ENCODE results near the gene ADGRV1.
"Not testable (repeated sequence)": the region's sequence is repeated elsewhere in the genome, so short reads cannot be mapped to it uniquely, and the experiment has no call there.

Gene ADGRV1

GRCh38 chr5:90746119-90746518 is 187.5 kb downstream of the ADGRV1 start:
- DNase-seq (ENCODE audit: low read depth), result no peak

GRCh38 chr5:90747175-90747574 is 188.6 kb downstream of the ADGRV1 start:
- no peak for DNase-seq (ENCODE audit: low read depth)

GRCh38 chr5:90747693-90748092 is 189.1 kb downstream of the ADGRV1 start:
- no peak for DNase-seq (ENCODE audit: low read depth)

- DNase-seq (ENCODE audit: low read depth), result no peak
These were observed 200.5 kb downstream of the ADGRV1 start for GRCh38 chr5:90759119-90759518.

GRCh38 chr5:90767710-90768109 is 209.1 kb downstream of the ADGRV1 start:
- DNase-seq (ENCODE audit: low read depth), result no peak

GRCh38 chr5:90770006-90770541 is 211.5 kb downstream of the ADGRV1 start:
- DNase-seq (ENCODE audit: low read depth), result not testable (repeated sequence)

GRCh38 chr5:90777959-90778358 is 219.4 kb downstream of the ADGRV1 start:
- no peak for DNase-seq (ENCODE audit: low read depth)

GRCh38 chr5:90783460-90784333 is 225.1 kb downstream of the ADGRV1 start:
- peak; percentile 49 for DNase-seq (ENCODE audit: low read depth)

GRCh38 chr5:90786756-90787155 is 228.2 kb downstream of the ADGRV1 start:
- no peak for DNase-seq (ENCODE audit: low read depth)

- no peak for DNase-seq (ENCODE audit: low read depth)
These were observed 234.1 kb downstream of the ADGRV1 start for GRCh38 chr5:90792725-90793124.

- DNase-seq (ENCODE audit: low read depth), result no peak
These were observed 234.6 kb downstream of the ADGRV1 start for GRCh38 chr5:90793183-90793582.

- DNase-seq (ENCODE audit: low read depth), result not testable (repeated sequence)
These were observed 238.3 kb downstream of the ADGRV1 start for GRCh38 chr5:90796919-90797318.

- not testable (repeated sequence) for DNase-seq (ENCODE audit: low read depth)
These were observed 241.5 kb downstream of the ADGRV1 start for GRCh38 chr5:90800082-90800481.

- not testable (repeated sequence) for DNase-seq (ENCODE audit: low read depth)
These were observed 241.9 kb downstream of the ADGRV1 start for GRCh38 chr5:90800515-90800914.

- no peak for DNase-seq (ENCODE audit: low read depth)
These were observed 244.1 kb downstream of the ADGRV1 start for GRCh38 chr5:90802474-90803317.

GRCh38 chr5:90803381-90803780 is 244.8 kb downstream of the ADGRV1 start:
- no peak for DNase-seq (ENCODE audit: low read depth)

GRCh38 chr5:90803876-90804275 is 245.3 kb downstream of the ADGRV1 start:
- DNase-seq (ENCODE audit: low read depth), result no peak

- no peak for DNase-seq (ENCODE audit: low read depth)
These were observed 248.9 kb downstream of the ADGRV1 start for GRCh38 chr5:90807496-90807895.

- no peak for DNase-seq (ENCODE audit: low read depth)
These were observed 250.9 kb downstream of the ADGRV1 start for GRCh38 chr5:90809311-90810056.

GRCh38 chr5:90810211-90810610 is 251.6 kb downstream of the ADGRV1 start:
- DNase-seq (ENCODE audit: low read depth), result no peak

- DNase-seq (ENCODE audit: low read depth), result no peak
These were observed 254.8 kb downstream of the ADGRV1 start for GRCh38 chr5:90813392-90813791.

GRCh38 chr5:90822062-90822461 is 263.5 kb downstream of the ADGRV1 start:
- not testable (repeated sequence) for DNase-seq (ENCODE audit: low read depth)

Data from stromal cell of bone marrow (primary cell).